ENCODE measurements around the gene LAMP1. TPM values are rescaled to one million over a fixed set of nuclear protein-coding genes. Genes with fewer than 3 reads are reported as not detected.
"Not testable (repeated sequence)": the region's sequence is repeated elsewhere in the genome, so short reads cannot be mapped to it uniquely, and the experiment has no call there.

Gene LAMP1
- total RNA-seq, 2 experiments from 2014 or later, result 72.2 to 80.7 TPM

DNA sequence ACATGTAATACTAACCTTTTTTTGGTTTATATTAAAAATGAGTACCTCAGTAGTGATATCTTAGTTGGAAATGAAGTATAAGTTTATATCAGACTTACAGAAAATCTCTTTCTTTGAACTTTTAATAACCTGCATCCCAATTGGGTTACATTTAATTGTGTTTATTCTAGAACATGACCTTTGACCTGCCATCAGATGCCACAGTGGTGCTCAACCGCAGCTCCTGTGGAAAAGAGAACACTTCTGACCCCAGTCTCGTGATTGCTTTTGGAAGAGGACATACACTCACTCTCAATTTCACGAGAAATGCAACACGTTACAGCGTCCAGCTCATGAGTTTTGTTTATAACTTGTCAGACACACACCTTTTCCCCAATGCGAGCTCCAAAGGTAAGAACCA, 12.4 kb downstream of the LAMP1 start:
- Mint-ChIP-seq H3K27me3 (no peaks in the 10 kb centered on the region), H3K4me1 (ENCODE audit: low read depth) (peaks cover 15% of the 10 kb centered on the region), H3K36me3 (ENCODE audit: low read depth) (peaks cover 57% of the 10 kb centered on the region), H3K4me3 (no peak overlapping the region), H3K9me3 (no peaks in the 10 kb centered on the region), H3K27ac (no peak overlapping the region)
- TF ChIP-seq, protein P1, sequence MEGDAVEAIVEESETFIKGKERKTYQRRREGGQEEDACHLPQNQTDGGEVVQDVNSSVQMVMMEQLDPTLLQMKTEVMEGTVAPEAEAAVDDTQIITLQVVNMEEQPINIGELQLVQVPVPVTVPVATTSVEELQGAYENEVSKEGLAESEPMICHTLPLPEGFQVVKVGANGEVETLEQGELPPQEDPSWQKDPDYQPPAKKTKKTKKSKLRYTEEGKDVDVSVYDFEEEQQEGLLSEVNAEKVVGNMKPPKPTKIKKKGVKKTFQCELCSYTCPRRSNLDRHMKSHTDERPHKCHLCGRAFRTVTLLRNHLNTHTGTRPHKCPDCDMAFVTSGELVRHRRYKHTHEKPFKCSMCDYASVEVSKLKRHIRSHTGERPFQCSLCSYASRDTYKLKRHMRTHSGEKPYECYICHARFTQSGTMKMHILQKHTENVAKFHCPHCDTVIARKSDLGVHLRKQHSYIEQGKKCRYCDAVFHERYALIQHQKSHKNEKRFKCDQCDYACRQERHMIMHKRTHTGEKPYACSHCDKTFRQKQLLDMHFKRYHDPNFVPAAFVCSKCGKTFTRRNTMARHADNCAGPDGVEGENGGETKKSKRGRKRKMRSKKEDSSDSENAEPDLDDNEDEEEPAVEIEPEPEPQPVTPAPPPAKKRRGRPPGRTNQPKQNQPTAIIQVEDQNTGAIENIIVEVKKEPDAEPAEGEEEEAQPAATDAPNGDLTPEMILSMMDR (IDR thresholded peaks at IDR 0.05), result no peak
- Histone ChIP-seq H3K27me3 (ENCODE audit: control insufficient read depth in 1 of 2, insufficient read depth in 2 of 2, low read length in 2 of 2) (no peaks in the 10 kb centered on the region), H3K36me3 (ENCODE audit: insufficient read depth, low read length) (peaks cover 42% of the 10 kb centered on the region), H3K9me3 (ENCODE audit: control insufficient read depth in 1 of 2, insufficient read depth in 1 of 2, low read length in 2 of 2) (no peaks in the 10 kb centered on the region), H3K4me1 (ENCODE audit: insufficient read depth, low read length) (no peaks in the 10 kb centered on the region), H3K27ac (ENCODE audit: low read depth in 1 of 2, low read length in 2 of 2) (no peak overlapping the region), H3K4me3 (ENCODE audit: low read length) (no peak overlapping the region)
- ChIA-PET POLR2A (no interaction called here), CTCF (interaction anchor here (0.7 kb wide), 1 partner anchor 84 kb away, joined by 3 read pairs; no protein-coding TSS in a partner anchor)
- intact Hi-C loops (cut with DNase I, micrococcal nuclease), result no loop called here
- no peak for DNase-seq
- no peak for ATAC-seq (ENCODE audit: poor library complexity)

- H3K27me3 Mint-ChIP-seq; CTCF ChIA-PET; H3K4me1 ChIP-seq (ENCODE audit: insufficient read depth, low read length); ATAC-seq (ENCODE audit: poor library complexity); intact Hi-C loops (cut with DNase I, micrococcal nuclease); H3K9me3 ChIP-seq (ENCODE audit: control insufficient read depth in 1 of 2, insufficient read depth in 1 of 2, low read length in 2 of 2); DNase-seq; H3K27ac Mint-ChIP-seq; H3K4me3 Mint-ChIP-seq; H3K9me3 Mint-ChIP-seq; H3K27ac ChIP-seq (ENCODE audit: low read depth in 1 of 2, low read length in 2 of 2); H3K27me3 ChIP-seq (ENCODE audit: control insufficient read depth in 1 of 2, insufficient read depth in 2 of 2, low read length in 2 of 2); POLR2A ChIA-PET; H3K4me3 ChIP-seq (ENCODE audit: low read length); H3K4me1 Mint-ChIP-seq (ENCODE audit: low read depth): not testable (repeated sequence)
- H3K36me3 Mint-ChIP-seq (ENCODE audit: low read depth), result peaks cover 65% of the 10 kb centered on the region
- H3K36me3 ChIP-seq (ENCODE audit: insufficient read depth, low read length), result peaks cover 62% of the 10 kb centered on the region
Measured at GRCh38 chr13:113314112-113314511, 17.1 kb downstream of the LAMP1 start.

DNA sequence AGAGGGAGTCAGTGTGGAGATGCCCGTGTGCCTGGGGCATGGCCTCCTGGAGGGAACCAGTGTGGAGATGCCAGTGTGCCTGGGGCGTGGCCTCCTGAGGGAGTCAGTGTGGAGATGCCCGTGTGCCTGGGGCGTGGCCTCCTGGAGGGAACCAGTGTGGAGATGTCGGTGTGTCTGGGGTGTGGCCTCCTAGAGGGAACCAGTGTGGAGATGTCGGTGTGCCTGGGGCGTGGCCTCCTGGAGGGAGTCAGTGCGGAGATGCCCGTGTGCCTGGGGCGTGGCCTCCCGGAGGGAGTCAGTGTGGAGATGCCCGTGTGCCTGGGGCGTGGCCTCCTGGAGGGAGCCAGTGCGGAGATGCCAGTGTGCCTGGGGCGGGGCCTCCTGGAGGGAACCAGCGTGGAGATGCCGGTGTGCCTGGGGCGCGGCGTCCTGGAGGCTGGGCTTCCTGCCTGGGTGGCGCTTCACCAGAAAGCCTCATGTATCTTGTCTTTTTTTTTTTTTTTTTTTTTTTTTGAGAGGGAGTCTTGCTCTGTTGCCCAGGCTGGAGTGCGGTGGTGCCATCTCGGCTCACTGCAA, 17.9 kb downstream of the LAMP1 start:
- H3K4me1 ChIP-seq (ENCODE audit: insufficient read depth, low read length); ATAC-seq (ENCODE audit: poor library complexity); H3K9me3 ChIP-seq (ENCODE audit: control insufficient read depth in 1 of 2, insufficient read depth in 1 of 2, low read length in 2 of 2); POLR2A ChIA-PET; H3K27ac ChIP-seq (ENCODE audit: low read depth in 1 of 2, low read length in 2 of 2); H3K27me3 ChIP-seq (ENCODE audit: control insufficient read depth in 1 of 2, insufficient read depth in 2 of 2, low read length in 2 of 2); H3K27ac Mint-ChIP-seq; H3K4me3 Mint-ChIP-seq; H3K4me3 ChIP-seq (ENCODE audit: low read length); H3K9me3 Mint-ChIP-seq; H3K27me3 Mint-ChIP-seq; DNase-seq; H3K4me1 Mint-ChIP-seq (ENCODE audit: low read depth); CTCF ChIA-PET; intact Hi-C loops (cut with DNase I, micrococcal nuclease): not testable (repeated sequence)
- peaks cover 64% of the 10 kb centered on the region for H3K36me3 ChIP-seq (ENCODE audit: insufficient read depth, low read length)
- peaks cover 67% of the 10 kb centered on the region for H3K36me3 Mint-ChIP-seq (ENCODE audit: low read depth)

DNA sequence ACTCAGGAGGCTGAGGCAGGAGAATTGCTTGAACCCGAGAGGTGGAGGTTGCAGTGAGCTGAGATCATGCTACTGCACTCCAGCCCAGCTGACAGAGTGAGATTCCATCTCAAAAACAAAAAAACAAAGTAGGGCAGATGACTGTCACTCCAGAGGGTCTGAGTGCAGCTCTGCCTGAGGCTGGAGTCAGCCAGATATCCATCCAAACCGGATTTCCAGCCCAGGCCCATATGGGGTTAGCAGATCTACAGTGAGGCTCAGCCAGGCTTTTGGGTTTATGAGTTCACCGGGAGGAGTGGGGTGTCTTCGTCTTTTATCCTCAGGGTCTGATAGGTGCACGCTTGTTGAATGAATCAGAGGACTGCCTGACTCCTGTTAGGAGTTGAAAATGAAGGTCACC, 19.0 kb downstream of the LAMP1 start:
- no peak for ATAC-seq (ENCODE audit: poor library complexity)

More for the DNA sequence above, 19.0 kb downstream of the LAMP1 start:
- no peaks in the 10 kb centered on the region for H3K27me3 ChIP-seq (ENCODE audit: control insufficient read depth in 1 of 2, insufficient read depth in 2 of 2, low read length in 2 of 2)
- no peak overlapping the region for H3K27ac Mint-ChIP-seq
- CTCF ChIA-PET, result no interaction called here
- POLR2A ChIA-PET, result no interaction called here
- no peak overlapping the region for H3K4me3 Mint-ChIP-seq
- H3K4me3 ChIP-seq (ENCODE audit: low read length), result no peak overlapping the region
- no peaks in the 10 kb centered on the region for H3K4me1 Mint-ChIP-seq (ENCODE audit: low read depth)
- intact Hi-C loops (cut with DNase I, micrococcal nuclease), result no loop called here
- H3K4me1 ChIP-seq (ENCODE audit: insufficient read depth, low read length), result no peaks in the 10 kb centered on the region
- H3K36me3 ChIP-seq (ENCODE audit: insufficient read depth, low read length), result peaks cover 67% of the 10 kb centered on the region
- H3K9me3 ChIP-seq (ENCODE audit: control insufficient read depth in 1 of 2, insufficient read depth in 1 of 2, low read length in 2 of 2), result no peaks in the 10 kb centered on the region
- DNase-seq, result no peak
- H3K27me3 Mint-ChIP-seq, result no peaks in the 10 kb centered on the region
- peaks cover 72% of the 10 kb centered on the region for H3K36me3 Mint-ChIP-seq (ENCODE audit: low read depth)
- H3K9me3 Mint-ChIP-seq, result no peaks in the 10 kb centered on the region
- H3K27ac ChIP-seq (ENCODE audit: low read depth in 1 of 2, low read length in 2 of 2), result no peak overlapping the region
- TF ChIP-seq, protein P1 (IDR thresholded peaks at IDR 0.05), result no peak
